ENCODE measurements around the gene LRRK1. TPM values are rescaled to one million over a fixed set of nuclear protein-coding genes. Genes with fewer than 3 reads are reported as not detected.

LRRK1 gene
- total RNA-seq, 1 donor from 2014 or later: not detected

GRCh38 chr15:101090428-101090790 is 171.3 kb downstream of the LRRK1 start:
- no peaks in the 10 kb centered on the region for H3K79me2 ChIP-seq (ENCODE audit: low read depth)
- no peaks in the 10 kb centered on the region for H3K36me3 ChIP-seq
- peaks cover 40% of the 10 kb centered on the region for H3K4me1 Mint-ChIP-seq
- H3K27me3 Mint-ChIP-seq (ENCODE audit: insufficient read depth, low read depth): peaks cover 13% of the 10 kb centered on the region
- no peak overlapping the region for H3K27ac ChIP-seq
- no peak for DNase-seq (ENCODE audit: low spot score)
- no peak overlapping the region for H3K4me3 Mint-ChIP-seq
- H3K4me1 ChIP-seq: no peaks in the 10 kb centered on the region
- no peaks in the 10 kb centered on the region for H3K36me3 Mint-ChIP-seq
- H2AFZ ChIP-seq (replicated peaks): no peak overlapping the region
- no peak overlapping the region for H3K9ac ChIP-seq
- H3K9me3 ChIP-seq (ENCODE audit: low read depth): no peaks in the 10 kb centered on the region
- H3K27ac Mint-ChIP-seq: no peak overlapping the region
- no peak overlapping the region for H3K4me2 ChIP-seq
- no peaks in the 10 kb centered on the region for H3K27me3 ChIP-seq
- TF ChIP-seq CTCF (IDR thresholded peaks at IDR 0.05): no peak
- TF ChIP-seq EZH2 (IDR thresholded peaks at IDR 0.05): no peak
- no peak for TF ChIP-seq EZH2phosphoT487 (IDR thresholded peaks at IDR 0.05)
- no peaks in the 10 kb centered on the region for H4K20me1 ChIP-seq (ENCODE audit: low read depth)
- no peaks in the 10 kb centered on the region for H3F3A ChIP-seq (ENCODE audit: low read depth)
- no peak overlapping the region for H3K4me3 ChIP-seq
- peaks cover 2% of the 10 kb centered on the region for H3K9me3 Mint-ChIP-seq

GRCh38 chr15:101091080-101092017 is 172.2 kb downstream of the LRRK1 start:
- no peak for DNase-seq (ENCODE audit: low spot score)
- TF ChIP-seq EZH2 (IDR thresholded peaks at IDR 0.05): no peak
- TF ChIP-seq CTCF (IDR thresholded peaks at IDR 0.05): no peak
- TF ChIP-seq EZH2phosphoT487 (IDR thresholded peaks at IDR 0.05): no peak
- Histone ChIP-seq H3K4me2 (no peak overlapping the region), H3K27me3 (no peaks in the 10 kb centered on the region), H3F3A (ENCODE audit: low read depth) (no peaks in the 10 kb centered on the region), H2AFZ (replicated peaks) (no peak overlapping the region), H3K4me3 (no peak overlapping the region), H3K9me3 (ENCODE audit: low read depth) (no peaks in the 10 kb centered on the region), H3K4me1 (no peaks in the 10 kb centered on the region), H4K20me1 (ENCODE audit: low read depth) (no peaks in the 10 kb centered on the region), H3K9ac (no peak overlapping the region), H3K36me3 (no peaks in the 10 kb centered on the region), H3K27ac (no peak overlapping the region), H3K79me2 (ENCODE audit: low read depth) (no peaks in the 10 kb centered on the region)
- Mint-ChIP-seq H3K27ac (peak overlapping the region; percentile 33), H3K36me3 (no peaks in the 10 kb centered on the region), H3K9me3 (peaks cover 3% of the 10 kb centered on the region), H3K4me3 (peak overlapping the region; percentile 64), H3K4me1 (peaks cover 40% of the 10 kb centered on the region), H3K27me3 (ENCODE audit: insufficient read depth, low read depth) (peaks cover 13% of the 10 kb centered on the region)

DNA sequence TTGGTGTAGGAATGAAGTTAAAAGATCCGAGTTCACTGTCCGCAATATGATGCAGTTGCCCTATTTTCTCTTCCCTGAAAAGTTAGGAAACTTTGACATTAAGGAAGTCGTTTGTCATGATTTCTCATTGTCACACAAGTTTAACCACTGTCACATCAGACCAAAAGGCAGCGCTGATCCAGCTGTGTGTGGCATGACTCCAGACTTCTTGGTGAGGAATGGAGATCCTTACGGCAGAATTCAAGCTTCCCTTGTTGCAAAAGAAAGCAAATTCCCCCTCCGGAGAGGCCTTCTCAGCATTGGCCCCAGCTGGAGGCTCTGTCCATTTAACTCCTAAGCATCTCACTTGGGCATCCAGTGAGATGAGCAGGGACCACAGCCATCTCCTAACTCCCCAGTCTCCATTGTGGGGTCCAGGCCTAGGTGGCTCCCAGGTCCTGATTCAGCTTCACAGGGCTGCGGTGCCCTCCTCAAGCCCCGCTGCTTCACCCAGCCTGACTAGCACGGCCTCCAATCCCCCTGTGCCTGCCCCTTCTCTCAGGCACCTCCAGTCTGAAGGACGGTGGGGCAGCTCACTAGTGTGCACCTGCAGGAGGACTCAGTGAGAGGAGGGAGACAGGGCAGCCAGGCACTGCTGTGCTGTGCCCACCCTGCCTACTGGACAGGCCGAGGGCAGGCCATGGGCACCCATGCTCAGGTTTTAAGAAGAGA is 173.2 kb downstream of the LRRK1 start:
- H3K36me3 Mint-ChIP-seq: peaks cover 2% of the 10 kb centered on the region

More for the DNA sequence above, 173.2 kb downstream of the LRRK1 start:
- Mint-ChIP-seq H3K27me3 (ENCODE audit: insufficient read depth, low read depth) (peaks cover 16% of the 10 kb centered on the region), H3K9me3 (peaks cover 5% of the 10 kb centered on the region), H3K4me3 (peak overlapping the region; percentile 64), H3K4me1 (peaks cover 37% of the 10 kb centered on the region), H3K27ac (peak overlapping the region; percentile 78)
- TF ChIP-seq EZH2 (IDR thresholded peaks at IDR 0.05) (no peak), CTCF (IDR thresholded peaks at IDR 0.05) (no peak), EZH2phosphoT487 (IDR thresholded peaks at IDR 0.05) (no peak)
- H3K27ac ChIP-seq: no peak overlapping the region
- H3K9ac ChIP-seq: no peak overlapping the region
- H3K36me3 ChIP-seq: no peaks in the 10 kb centered on the region
- no peaks in the 10 kb centered on the region for H3K9me3 ChIP-seq (ENCODE audit: low read depth)
- H3K79me2 ChIP-seq (ENCODE audit: low read depth): no peaks in the 10 kb centered on the region
- no peaks in the 10 kb centered on the region for H3K27me3 ChIP-seq
- no peak overlapping the region for H3K4me2 ChIP-seq
- no peaks in the 10 kb centered on the region for H3F3A ChIP-seq (ENCODE audit: low read depth)
- no peaks in the 10 kb centered on the region for H3K4me1 ChIP-seq
- H2AFZ ChIP-seq (replicated peaks): no peak overlapping the region
- no peaks in the 10 kb centered on the region for H4K20me1 ChIP-seq (ENCODE audit: low read depth)
- DNase-seq (ENCODE audit: low spot score): no peak
- no peak overlapping the region for H3K4me3 ChIP-seq

All from neural progenitor cell (in vitro differentiated cells).